GM21447 (cell line): Measurements from ENCODE around the gene DPYD.

Source experiments
- ATAC-seq: cut with Tn5 transposase; IDR thresholded peaks from one replicate; pipeline ENCODE4 v1.9.1; 2021; ENCODE audit not compliant: unreplicated experiment

DPYD gene

GRCh38 chr1:97166626-97167025 is 754.2 kb downstream of the DPYD start:
- ATAC-seq: no peak

GRCh38 chr1:97164276-97164639 is 756.6 kb downstream of the DPYD start:
- no peak for ATAC-seq

- peak; percentile 65 for ATAC-seq
Measured at GRCh38 chr1:97163591-97164275, 757.1 kb downstream of the DPYD start.

- ATAC-seq: no peak
Measured at GRCh38 chr1:97160818-97161217, 760.0 kb downstream of the DPYD start.

GRCh38 chr1:97159342-97159741 is 761.5 kb downstream of the DPYD start:
- no peak for ATAC-seq

GRCh38 chr1:97158691-97159096 is 762.1 kb downstream of the DPYD start:
- no peak for ATAC-seq

- no peak for ATAC-seq
Measured at GRCh38 chr1:97157991-97158390, 762.8 kb downstream of the DPYD start.

- ATAC-seq: no peak
Measured at GRCh38 chr1:97151651-97152050, 769.2 kb downstream of the DPYD start.

- no peak for ATAC-seq
Measured at GRCh38 chr1:97145321-97145956, 775.4 kb downstream of the DPYD start.

- ATAC-seq: no peak
Measured at GRCh38 chr1:97144527-97144926, 776.3 kb downstream of the DPYD start.

- ATAC-seq: no peak
Measured at GRCh38 chr1:97143236-97143882, 777.5 kb downstream of the DPYD start.

GRCh38 chr1:97140611-97141010 is 780.2 kb downstream of the DPYD start:
- no peak for ATAC-seq

- no peak for ATAC-seq
Measured at GRCh38 chr1:97139512-97139911, 781.3 kb downstream of the DPYD start.

GRCh38 chr1:97138515-97139032 is 782.3 kb downstream of the DPYD start:
- no peak for ATAC-seq

GRCh38 chr1:97137862-97138514 is 782.8 kb downstream of the DPYD start:
- peak; percentile 99 for ATAC-seq

GRCh38 chr1:97136996-97137395 is 783.8 kb downstream of the DPYD start:
- no peak for ATAC-seq

- ATAC-seq: no peak
Measured at GRCh38 chr1:97135972-97136371, 784.9 kb downstream of the DPYD start.

- no peak for ATAC-seq
Measured at GRCh38 chr1:97128426-97128825, 792.4 kb downstream of the DPYD start.

- ATAC-seq: no peak
Measured at GRCh38 chr1:97123717-97124431, 797.0 kb downstream of the DPYD start.

GRCh38 chr1:97120806-97121205 is 800.0 kb downstream of the DPYD start:
- no peak for ATAC-seq
